ENCODE measurements around the gene IL17RC.

- no peak for TF ChIP-seq POLR2AphosphoS5 (IDR thresholded peaks at IDR 0.05; ENCODE audit: low read depth, low read length)
- TF ChIP-seq POLR2A (IDR thresholded peaks at IDR 0.05; ENCODE audit: low read depth, low read length), result no peak
- TF ChIP-seq PAX5 (IDR thresholded peaks at IDR 0.05; ENCODE audit: insufficient read depth, low read length, severe bottlenecking), result no peak
- no peak for TF ChIP-seq TAF1 (IDR thresholded peaks at IDR 0.05; ENCODE audit: low read depth, low read length)
Observed at GRCh38 chr3:9893739-9894138, 23.2 kb upstream of the IL17RC start.

Measured in GM12891 (cell line).